Measurements from ENCODE around the gene RPRD1A.

- no peak for TF ChIP-seq CTCF (IDR thresholded peaks at IDR 0.05; ENCODE audit: insufficient read depth, low read length)
- no peak for TF ChIP-seq POLR2AphosphoS5 (IDR thresholded peaks at IDR 0.05; ENCODE audit: low read depth)
- TF ChIP-seq SPI1 (IDR thresholded peaks at IDR 0.05; ENCODE audit: borderline replicate concordance, low read depth) = no peak
These were observed 29.6 kb upstream of the RPRD1A start for GRCh38 chr18:36096955-36097354.

All from HL-60 (cell line).